Inferior parietal cortex (tissue), 1 donor: ENCODE results near the gene AUTS2.
A peak's percentile ranks its signal among the peaks of the same experiment; 100 is the strongest.

Source experiments
- DNase-seq: peaks from one replicate; pipeline ENCODE4 v3.0.0-alpha.2; 2016; ENCODE audit errors: extremely low spot score

Gene AUTS2

DNA sequence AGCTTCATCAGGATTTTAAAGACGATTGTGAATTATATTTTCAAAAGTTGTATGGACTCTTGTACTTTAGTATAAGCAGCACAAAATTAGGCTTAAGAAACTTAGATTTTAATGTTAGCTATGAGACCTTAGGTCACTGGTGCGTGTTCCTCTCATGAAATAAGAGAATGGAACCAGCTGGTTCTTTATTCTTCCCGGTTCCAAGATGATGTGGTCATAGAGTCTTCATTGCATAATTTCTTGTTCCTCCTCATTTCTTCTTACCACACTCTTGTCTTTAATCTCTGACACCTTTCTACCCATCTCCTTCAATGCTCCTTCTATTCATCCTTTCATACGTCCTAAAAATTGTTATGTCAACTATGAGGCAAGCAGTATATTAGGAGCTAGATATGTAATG is 437.2 kb downstream of the AUTS2 start:
- no peak for DNase-seq

- DNase-seq = no peak
These were observed 437.7 kb downstream of the AUTS2 start for GRCh38 chr7:70035955-70036354.

- DNase-seq = no peak
These were observed 438.4 kb downstream of the AUTS2 start for GRCh38 chr7:70036695-70037094.

- no peak for DNase-seq
These were observed 439.1 kb downstream of the AUTS2 start for GRCh38 chr7:70037171-70037933.

DNA sequence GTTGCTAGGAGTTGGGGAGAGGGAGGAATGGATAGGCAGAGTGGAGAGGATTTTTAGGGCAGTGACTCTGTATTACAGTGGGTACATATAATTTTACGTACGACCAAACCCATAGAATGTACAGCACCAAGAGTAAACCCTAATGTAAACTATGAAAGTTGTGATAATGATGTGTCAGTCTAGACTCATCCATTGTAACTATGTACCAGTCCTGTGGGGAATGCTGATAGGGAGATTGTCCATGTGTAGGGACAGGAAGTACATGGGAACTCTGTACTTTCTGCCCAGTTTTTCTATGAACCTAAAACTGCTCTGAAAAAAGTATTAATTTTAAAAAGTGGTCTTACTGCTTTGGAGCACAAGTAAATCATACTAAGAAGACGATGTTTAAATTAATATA is 441.8 kb downstream of the AUTS2 start:
- no peak for DNase-seq

- peak; percentile 62 for DNase-seq
These were observed 442.9 kb downstream of the AUTS2 start for GRCh38 chr7:70040970-70041766.

- peak; percentile 55 for DNase-seq
These were observed 444.3 kb downstream of the AUTS2 start for GRCh38 chr7:70042533-70042932.

DNA sequence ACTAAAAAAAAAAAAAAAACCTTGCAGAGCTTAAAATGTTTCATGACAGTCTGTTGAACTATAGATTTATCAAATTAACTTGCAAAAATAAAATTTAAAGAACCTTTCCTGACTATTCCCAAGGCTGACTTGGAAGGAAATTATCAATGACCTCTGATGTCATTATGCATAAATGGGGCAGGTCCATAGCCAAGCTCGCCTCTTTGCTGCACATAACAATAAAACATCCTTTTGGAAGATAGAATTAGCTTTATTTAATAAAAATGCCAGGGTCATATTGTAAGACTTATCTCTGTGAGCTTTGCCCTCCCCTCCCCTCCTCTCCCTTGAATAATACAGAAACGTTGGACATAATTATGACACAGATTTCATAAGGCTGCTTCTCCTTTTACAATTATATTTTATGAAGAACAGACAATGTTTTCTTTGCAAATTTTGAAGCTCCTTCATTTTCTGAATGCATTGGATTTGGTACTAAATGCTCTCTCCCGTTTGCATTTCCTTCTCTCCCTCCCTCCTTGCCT is 444.8 kb downstream of the AUTS2 start:
- no peak for DNase-seq

DNA sequence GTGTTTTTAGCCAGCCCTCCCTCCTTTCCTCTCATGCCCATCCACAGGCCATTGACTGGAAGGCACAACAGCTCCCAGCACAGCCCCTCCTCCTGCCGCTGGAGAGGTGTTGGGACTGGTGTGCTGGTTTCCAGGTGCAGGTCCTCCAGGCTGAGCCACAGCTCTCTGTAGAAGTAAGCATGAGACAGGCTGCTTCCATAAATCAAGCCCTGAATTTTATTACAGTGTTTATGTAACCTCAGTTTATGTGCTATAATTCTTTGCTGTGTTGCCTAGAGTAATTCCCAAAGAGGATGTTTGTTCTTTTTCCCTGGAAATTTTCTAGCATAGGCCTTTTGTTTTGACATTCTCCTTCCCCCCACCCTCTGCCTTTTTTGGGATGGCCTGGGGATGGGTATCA is 445.8 kb downstream of the AUTS2 start:
- DNase-seq = no peak

DNA sequence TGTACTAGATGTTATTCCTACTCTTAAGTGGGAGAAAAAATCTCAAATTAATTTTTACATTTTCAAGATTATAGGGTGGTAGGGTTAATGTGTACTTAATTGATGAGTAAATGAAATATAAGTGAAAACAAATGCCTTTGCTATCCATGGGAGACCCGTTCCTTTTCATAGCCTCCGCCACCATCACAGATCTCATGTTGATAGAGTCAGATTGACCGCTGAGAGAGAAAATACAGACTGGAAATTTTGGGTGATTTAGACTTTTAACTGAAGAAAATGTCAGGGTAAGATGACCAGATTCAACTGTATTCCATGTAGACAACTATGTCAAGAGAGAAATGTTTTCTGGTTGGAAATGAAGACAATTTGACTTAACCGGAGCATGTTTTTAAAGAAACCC is 446.2 kb downstream of the AUTS2 start:
- DNase-seq = no peak

DNA sequence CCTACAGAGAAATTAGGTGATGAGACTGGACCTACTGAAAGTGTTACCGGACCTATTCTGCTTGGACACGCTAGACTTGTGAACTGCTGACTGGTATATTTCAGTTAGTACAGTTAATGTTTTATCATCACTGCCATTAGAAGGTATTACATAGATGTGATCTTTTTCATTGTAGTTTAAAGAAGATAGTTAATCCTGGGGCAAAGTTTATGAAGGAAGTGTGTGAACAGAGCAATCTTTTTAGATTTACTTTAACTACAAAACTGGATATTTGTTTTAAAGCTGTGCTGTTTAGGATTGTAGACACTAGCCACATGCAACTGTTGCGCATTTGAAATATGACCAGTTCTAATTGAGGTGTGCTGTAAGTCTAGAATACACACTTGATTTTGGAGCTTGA is 446.7 kb downstream of the AUTS2 start:
- no peak for DNase-seq

GRCh38 chr7:70047384-70047783 is 449.1 kb downstream of the AUTS2 start:
- no peak for DNase-seq

- DNase-seq = no peak
These were observed 449.7 kb downstream of the AUTS2 start for GRCh38 chr7:70047891-70048448.

DNA sequence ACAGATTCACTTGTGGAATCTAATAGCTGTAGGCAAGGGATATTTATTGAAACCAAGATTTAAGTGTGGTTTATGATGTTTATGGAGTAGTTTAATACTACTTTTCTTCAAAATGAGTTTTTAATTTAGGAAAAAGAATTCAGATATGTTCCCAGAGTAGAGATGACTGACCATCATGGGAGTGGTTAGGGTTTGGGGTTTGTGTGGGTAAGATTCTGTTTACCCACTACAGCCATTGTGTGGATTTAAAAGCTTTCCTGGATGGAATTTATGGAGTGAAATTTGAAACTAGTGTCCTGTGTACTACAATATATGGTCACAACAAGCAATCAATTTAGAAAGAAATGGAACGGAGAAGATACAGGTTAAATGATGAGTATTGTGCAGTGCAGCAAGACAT is 453.5 kb downstream of the AUTS2 start:
- no peak for DNase-seq

GRCh38 chr7:70052691-70053090 is 454.4 kb downstream of the AUTS2 start:
- DNase-seq = no peak

- no peak for DNase-seq
These were observed 455.1 kb downstream of the AUTS2 start for GRCh38 chr7:70053421-70053820.

DNA sequence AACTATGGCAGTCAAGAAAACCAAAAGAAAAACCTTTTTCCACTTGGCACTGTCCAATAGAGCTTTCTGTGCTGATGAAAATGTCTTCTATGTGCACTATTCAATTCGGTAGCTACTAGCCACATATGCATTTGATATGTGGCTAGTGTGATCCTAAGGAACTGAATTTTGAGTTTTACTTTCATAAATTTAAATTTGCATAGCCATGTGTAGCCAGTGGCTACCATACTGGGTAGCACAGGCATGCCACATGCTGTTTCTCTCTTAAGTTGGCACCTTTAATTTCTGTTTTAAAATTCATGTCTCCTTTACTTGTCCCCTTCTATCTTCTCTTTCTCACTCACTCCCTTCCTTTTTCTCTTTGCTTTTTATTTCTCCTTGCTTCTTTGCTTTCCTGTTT is 455.7 kb downstream of the AUTS2 start:
- no peak for DNase-seq

DNA sequence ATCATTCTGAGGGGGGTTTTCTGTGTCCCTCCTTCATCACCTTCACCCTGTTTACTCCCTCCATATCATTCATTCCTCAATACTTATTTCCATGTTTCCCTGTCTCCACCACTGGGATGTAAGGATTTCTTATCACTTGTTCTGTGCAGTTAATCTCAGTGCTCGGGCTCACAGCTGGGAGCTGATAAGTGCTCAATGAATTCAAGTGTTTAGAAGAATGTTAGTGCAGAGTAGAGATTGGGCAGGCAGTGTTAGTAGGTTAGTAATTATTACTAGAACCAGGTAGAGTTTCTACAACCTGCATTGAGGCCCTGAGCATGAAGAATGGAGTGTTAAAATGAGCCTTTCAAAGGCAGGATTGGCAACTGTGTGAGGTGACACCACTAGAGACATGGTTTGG is 458.1 kb downstream of the AUTS2 start:
- no peak for DNase-seq

- no peak for DNase-seq
These were observed 462.2 kb downstream of the AUTS2 start for GRCh38 chr7:70060298-70061068.

GRCh38 chr7:70063371-70063770 is 465.1 kb downstream of the AUTS2 start:
- DNase-seq = no peak

- DNase-seq = no peak
These were observed 465.7 kb downstream of the AUTS2 start for GRCh38 chr7:70063927-70064326.

- DNase-seq = no peak
These were observed 468.6 kb downstream of the AUTS2 start for GRCh38 chr7:70066844-70067243.
